HEK293 (cell line): ENCODE results near the gene KLK6.

ENCODE experiments used
- CTCF ChIA-PET: fragments of 350-600 bp; formaldehyde crosslinking; extraction: SDS; loops from one replicate; lab custom pipeline; 2021; ENCODE audit warnings: antibody characterized with exemption; lab: Yijun Ruan, JAX
- POLR2A ChIA-PET: fragments of 300-600 bp; formaldehyde crosslinking; extraction: SDS; loops from one replicate; lab custom pipeline; 2020; ENCODE audit warnings: antibody characterized with exemption, inconsistent platforms; lab: Yijun Ruan, JAX
- H3K27ac ChIP-seq: fragments of 200-500 bp; sonication (Bioruptor generic); 2 replicates; pipeline ENCODE4 v1.5.1; 2014; ENCODE audit warnings: low read depth, low read length, control low read depth, inconsistent platforms; ENCODE audit errors: extremely low read depth
- H3K36me3 ChIP-seq, 2 experiments: fragments of 200-500 bp in 1 of 2; sonication (Bioruptor generic) in 1 of 2; 1 replicate in 1 of 2; 2 replicates in 1 of 2; pipeline ENCODE4 v1.5.1; 2014 to 2017; ENCODE audit warnings: inconsistent platforms in 2 of 2, low read length in 2 of 2; ENCODE audit not compliant: control insufficient read depth in 2 of 2, insufficient read depth in 1 of 2
- H3K4me1 ChIP-seq: fragments of 200-500 bp; sonication (Bioruptor generic); 2 replicates; pipeline ENCODE4 v1.5.1; 2014; ENCODE audit warnings: mild to moderate bottlenecking, low read length, inconsistent platforms; ENCODE audit not compliant: control insufficient read depth, insufficient read depth
- H3K4me3 ChIP-seq: 2 replicates; pipeline ENCODE4 v1.5.1; 2011; ENCODE audit warnings: low read depth, mild to moderate bottlenecking, control low read depth, low read length, moderate library complexity
- H3K9me3 ChIP-seq: fragments of 200-500 bp; sonication (Bioruptor generic); 2 replicates; pipeline ENCODE4 v1.5.1; 2014; ENCODE audit warnings: low read depth, low read length, inconsistent platforms; ENCODE audit not compliant: control insufficient read depth, insufficient read depth
- FEZF1 ChIP-seq: fragments of 450-650 bp; formaldehyde crosslinking; IDR thresholded peaks from 2 replicates; pipeline ENCODE4 v1.5.1; 2016; ENCODE audit warnings: missing biosample characterization, missing genetic modification characterization
- GFI1B ChIP-seq: fragments of 450-650 bp; formaldehyde crosslinking; IDR thresholded peaks from 2 replicates; pipeline ENCODE4 v1.5.1; 2016; ENCODE audit warnings: missing biosample characterization, missing genetic modification characterization
- GLI2 ChIP-seq: fragments of 450-650 bp; formaldehyde crosslinking; IDR thresholded peaks from 2 replicates; pipeline ENCODE4; 2017; ENCODE audit warnings: missing biosample characterization, missing genetic modification characterization, low read depth, borderline replicate concordance
- GLIS2 ChIP-seq: fragments of 450-650 bp; formaldehyde crosslinking; IDR thresholded peaks from 2 replicates; pipeline ENCODE4 v1.5.1; 2016; ENCODE audit warnings: missing biosample characterization, missing genetic modification characterization
- IKZF3 ChIP-seq: fragments of 450-650 bp; IDR thresholded peaks from 2 replicates; pipeline ENCODE4 v1.5.0; 2018; ENCODE audit warnings: missing biosample characterization, mild to moderate bottlenecking, missing genetic modification characterization, moderate library complexity
- KLF10 ChIP-seq: fragments of 450-650 bp; IDR thresholded peaks from 2 replicates; pipeline ENCODE4 v1.5.1; 2018; ENCODE audit warnings: missing biosample characterization, mild to moderate bottlenecking, missing genetic modification characterization
- PRDM6 ChIP-seq: fragments of 450-650 bp; formaldehyde crosslinking; IDR thresholded peaks from 2 replicates; pipeline ENCODE4 v1.5.1; 2017; ENCODE audit warnings: missing biosample characterization, missing genetic modification characterization
- TCF7L2 ChIP-seq: IDR thresholded peaks from 2 replicates; pipeline ENCODE4 v1.6.1; 2011; ENCODE audit warnings: low read depth, mild to moderate bottlenecking, inconsistent platforms, low read length, moderate library complexity, borderline replicate concordance
- ZBTB8A ChIP-seq: fragments of 450-650 bp; formaldehyde crosslinking; IDR thresholded peaks from 2 replicates; pipeline ENCODE4 v1.5.1; 2016; ENCODE audit warnings: missing biosample characterization, missing genetic modification characterization
- ZFP3 ChIP-seq: fragments of 450-650 bp; formaldehyde crosslinking; IDR thresholded peaks from 2 replicates; pipeline ENCODE4 v1.5.1; 2016; ENCODE audit warnings: low read depth, missing biosample characterization, missing genetic modification characterization
- ZFP37 ChIP-seq: fragments of 450-650 bp; formaldehyde crosslinking; IDR thresholded peaks from 2 replicates; pipeline ENCODE4 v1.5.1; 2016; ENCODE audit warnings: missing biosample characterization, missing genetic modification characterization
- ZNF146 ChIP-seq: fragments of 450-650 bp; formaldehyde crosslinking; IDR thresholded peaks from 2 replicates; pipeline ENCODE4 v1.5.1; 2016; ENCODE audit warnings: missing biosample characterization, missing genetic modification characterization
- ZNF169 ChIP-seq: fragments of 450-650 bp; formaldehyde crosslinking; IDR thresholded peaks from 2 replicates; pipeline ENCODE4 v1.5.1; 2016; ENCODE audit warnings: missing biosample characterization, missing genetic modification characterization
- ZNF239 ChIP-seq: fragments of 450-650 bp; formaldehyde crosslinking; IDR thresholded peaks from 2 replicates; pipeline ENCODE4 v1.5.1; 2016; ENCODE audit warnings: missing biosample characterization, missing genetic modification characterization
- ZNF280C ChIP-seq: fragments of 450-650 bp; formaldehyde crosslinking; IDR thresholded peaks from 2 replicates; pipeline ENCODE4 v1.5.1; 2016; ENCODE audit warnings: missing biosample characterization, missing genetic modification characterization
- ZNF354C ChIP-seq: fragments of 450-650 bp; formaldehyde crosslinking; IDR thresholded peaks from 2 replicates; pipeline ENCODE4 v1.5.1; 2016; ENCODE audit warnings: missing biosample characterization, missing genetic modification characterization, low read depth, borderline replicate concordance
- ZNF37A ChIP-seq: fragments of 450-650 bp; IDR thresholded peaks from 2 replicates; pipeline ENCODE4 v1.5.1; 2018; ENCODE audit warnings: missing biosample characterization, missing genetic modification characterization
- ZNF768 ChIP-seq: fragments of 450-650 bp; formaldehyde crosslinking; IDR thresholded peaks from 2 replicates; pipeline ENCODE4 v1.5.1; 2018; ENCODE audit warnings: missing biosample characterization, mild to moderate bottlenecking, missing genetic modification characterization
- ZSCAN23 ChIP-seq: fragments of 450-650 bp; formaldehyde crosslinking; IDR thresholded peaks from 2 replicates; pipeline ENCODE4 v1.5.1; 2016; ENCODE audit warnings: missing biosample characterization, missing genetic modification characterization
- TF ChIP-seq, protein P1 (sequence below): fragments of 450-650 bp; formaldehyde crosslinking; IDR thresholded peaks from 2 replicates; pipeline ENCODE4 v1.5.1; 2016; ENCODE audit warnings: missing biosample characterization, missing genetic modification characterization
- TF ChIP-seq, protein P2 (sequence below): fragments of 450-650 bp; formaldehyde crosslinking; IDR thresholded peaks from 2 replicates; pipeline ENCODE4 v1.5.1; 2016; ENCODE audit warnings: missing biosample characterization, missing genetic modification characterization
- TF ChIP-seq, protein P3 (sequence below): fragments of 450-650 bp; formaldehyde crosslinking; IDR thresholded peaks from 2 replicates; pipeline ENCODE4 v1.5.1; 2017; ENCODE audit warnings: missing biosample characterization, missing genetic modification characterization

KLK6 gene

GRCh38 chr19:51002542-51003311, 33.3 kb upstream of the KLK6 start (continued):
- TF ChIP-seq GLIS2 (tag by site-specific recombination) (no peak), ZNF37A (tag by site-specific recombination) (no peak), ZNF354C (tag by site-specific recombination) (no peak), ZBTB8A (tag by site-specific recombination) (no peak), KLF10 (tag by site-specific recombination) (peak; percentile 40; the same call in 1 of the 2 replicates)
- TF ChIP-seq, all 188 proteins: peak for 4

DNA sequence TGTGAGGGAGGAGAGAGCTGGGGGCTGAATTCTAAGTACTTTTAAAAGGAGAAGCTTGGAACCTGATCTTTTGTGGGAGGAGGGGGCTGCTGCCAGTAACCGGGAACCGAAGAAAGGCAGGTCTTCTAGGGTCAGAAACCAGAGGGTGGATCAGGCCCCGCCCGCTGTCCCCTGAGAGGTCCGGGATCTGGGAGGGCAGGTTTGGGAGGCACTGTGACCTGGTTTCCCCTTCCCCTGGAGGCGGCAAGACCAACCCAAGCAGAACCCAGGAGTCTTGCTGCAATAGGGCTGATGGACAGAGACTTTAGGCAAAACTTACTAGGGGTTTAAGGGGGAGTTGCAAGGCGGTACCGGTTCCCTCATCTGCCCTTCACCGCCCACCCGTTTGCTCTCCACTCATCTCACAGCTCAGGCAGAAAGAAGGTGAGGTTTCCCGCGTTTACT, 32.7 kb upstream of the KLK6 start:
- no peak overlapping the region for H3K4me3 ChIP-seq
- no peaks in the 10 kb centered on the region for H3K9me3 ChIP-seq
- no peaks in the 10 kb centered on the region for H3K36me3 ChIP-seq
- POLR2A ChIA-PET, result interaction anchor here (0.8 to 0.9 kb wide), 2 partner anchors 8 to 16 kb away, joined by 3 to 4 read pairs; no protein-coding TSS in a partner anchor
- CTCF ChIA-PET, result interaction anchor here (0.6 to 1.8 kb wide), 4 partner anchors 15 to 103 kb away, joined by 3 to 7 read pairs (median 4); no protein-coding TSS in a partner anchor
- H3K27ac ChIP-seq, result no peak overlapping the region
- H3K4me1 ChIP-seq, result no peaks in the 10 kb centered on the region
- TF ChIP-seq ZNF768, result no peak
- TF ChIP-seq, protein P1, sequence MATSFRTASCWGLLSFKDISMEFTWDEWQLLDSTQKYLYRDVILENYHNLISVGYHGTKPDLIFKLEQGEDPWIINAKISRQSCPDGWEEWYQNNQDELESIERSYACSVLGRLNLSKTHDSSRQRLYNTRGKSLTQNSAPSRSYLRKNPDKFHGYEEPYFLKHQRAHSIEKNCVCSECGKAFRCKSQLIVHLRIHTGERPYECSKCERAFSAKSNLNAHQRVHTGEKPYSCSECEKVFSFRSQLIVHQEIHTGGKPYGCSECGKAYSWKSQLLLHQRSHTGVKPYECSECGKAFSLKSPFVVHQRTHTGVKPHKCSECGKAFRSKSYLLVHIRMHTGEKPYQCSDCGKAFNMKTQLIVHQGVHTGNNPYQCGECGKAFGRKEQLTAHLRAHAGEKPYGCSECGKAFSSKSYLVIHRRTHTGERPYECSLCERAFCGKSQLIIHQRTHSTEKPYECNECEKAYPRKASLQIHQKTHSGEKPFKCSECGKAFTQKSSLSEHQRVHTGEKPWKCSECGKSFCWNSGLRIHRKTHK, result no peak

DNA sequence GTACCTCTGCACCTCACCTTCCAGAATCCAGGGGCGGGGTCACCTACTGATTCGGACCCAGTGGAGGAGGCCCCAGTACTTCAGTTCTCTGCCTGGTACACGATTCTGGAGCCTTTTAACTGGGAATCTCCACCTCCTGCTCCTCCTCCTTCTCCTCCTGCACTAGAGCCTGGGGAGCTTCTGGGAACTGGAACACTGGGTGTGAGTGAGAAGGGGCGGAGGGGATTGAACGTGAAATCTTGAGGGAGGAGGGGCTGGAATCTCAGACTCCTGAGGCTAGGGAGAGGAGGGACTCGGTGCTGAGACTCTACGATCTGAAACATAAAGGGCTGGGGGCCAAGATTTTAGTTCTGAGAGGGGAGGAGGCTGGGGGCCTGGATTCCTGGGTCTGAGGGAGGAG, 32.1 kb upstream of the KLK6 start, which contains the start of gene KLK8:
KLK8 (minus strand) TSS at position 90 of the 400 bp plus-strand sequence. CDS start 437 bp downstream, outside the sequence.
- Histone ChIP-seq H3K27ac (no peak within 1 kb of the TSS), H3K9me3 (no peaks in the 10 kb centered on the region), H3K4me1 (no peaks in the 10 kb centered on the region), H3K36me3 (no peaks in the 10 kb centered on the region), H3K4me3 (no peak within 1 kb of the TSS)
- ChIA-PET CTCF (interaction anchor here (0.6 to 1.8 kb wide), 2 partner anchors 16 to 80 kb away, joined by 3 to 7 read pairs; no protein-coding TSS in a partner anchor), POLR2A (no interaction called here)
- TF ChIP-seq FEZF1 (tag by site-specific recombination) (no peak), ZSCAN23 (tag by site-specific recombination) (no peak), ZNF169 (tag by site-specific recombination) (no peak), ZFP3 (tag by site-specific recombination) (no peak), ZFP37 (no peak), GFI1B (no peak), ZNF239 (tag by site-specific recombination) (no peak), PRDM6 (tag by site-specific recombination) (no peak), IKZF3 (tag by site-specific recombination) (no peak), GLI2 (tag by site-specific recombination) (no peak), ZNF280C (tag by site-specific recombination) (no peak), TCF7L2 (no peak), ZNF146 (no peak)
- TF ChIP-seq, protein P2, sequence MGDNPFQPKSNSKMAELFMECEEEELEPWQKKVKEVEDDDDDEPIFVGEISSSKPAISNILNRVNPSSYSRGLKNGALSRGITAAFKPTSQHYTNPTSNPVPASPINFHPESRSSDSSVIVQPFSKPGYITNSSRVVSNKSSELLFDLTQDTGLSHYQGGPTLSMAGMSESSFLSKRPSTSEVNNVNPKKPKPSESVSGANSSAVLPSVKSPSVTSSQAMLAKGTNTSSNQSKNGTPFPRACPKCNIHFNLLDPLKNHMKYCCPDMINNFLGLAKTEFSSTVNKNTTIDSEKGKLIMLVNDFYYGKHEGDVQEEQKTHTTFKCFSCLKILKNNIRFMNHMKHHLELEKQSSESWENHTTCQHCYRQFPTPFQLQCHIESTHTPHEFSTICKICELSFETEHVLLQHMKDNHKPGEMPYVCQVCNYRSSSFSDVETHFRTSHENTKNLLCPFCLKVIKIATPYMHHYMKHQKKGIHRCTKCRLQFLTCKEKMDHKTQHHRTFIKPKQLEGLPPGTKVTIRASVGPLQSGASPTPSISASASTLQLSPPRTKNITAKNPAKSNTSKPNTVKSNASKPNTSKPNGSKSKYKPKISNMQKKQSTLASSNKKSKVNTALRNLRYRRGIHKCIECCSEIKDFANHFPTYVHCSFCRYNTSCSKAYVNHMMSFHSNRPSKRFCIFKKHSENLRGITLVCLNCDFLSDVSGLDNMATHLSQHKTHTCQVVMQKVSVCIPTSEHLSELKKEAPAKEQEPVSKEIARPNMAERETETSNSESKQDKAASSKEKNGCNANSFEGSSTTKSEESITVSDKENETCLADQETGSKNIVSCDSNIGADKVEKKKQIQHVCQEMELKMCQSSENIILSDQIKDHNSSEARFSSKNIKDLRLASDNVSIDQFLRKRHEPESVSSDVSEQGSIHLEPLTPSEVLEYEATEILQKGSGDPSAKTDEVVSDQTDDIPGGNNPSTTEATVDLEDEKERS, result no peak
- TF ChIP-seq, protein P3, sequence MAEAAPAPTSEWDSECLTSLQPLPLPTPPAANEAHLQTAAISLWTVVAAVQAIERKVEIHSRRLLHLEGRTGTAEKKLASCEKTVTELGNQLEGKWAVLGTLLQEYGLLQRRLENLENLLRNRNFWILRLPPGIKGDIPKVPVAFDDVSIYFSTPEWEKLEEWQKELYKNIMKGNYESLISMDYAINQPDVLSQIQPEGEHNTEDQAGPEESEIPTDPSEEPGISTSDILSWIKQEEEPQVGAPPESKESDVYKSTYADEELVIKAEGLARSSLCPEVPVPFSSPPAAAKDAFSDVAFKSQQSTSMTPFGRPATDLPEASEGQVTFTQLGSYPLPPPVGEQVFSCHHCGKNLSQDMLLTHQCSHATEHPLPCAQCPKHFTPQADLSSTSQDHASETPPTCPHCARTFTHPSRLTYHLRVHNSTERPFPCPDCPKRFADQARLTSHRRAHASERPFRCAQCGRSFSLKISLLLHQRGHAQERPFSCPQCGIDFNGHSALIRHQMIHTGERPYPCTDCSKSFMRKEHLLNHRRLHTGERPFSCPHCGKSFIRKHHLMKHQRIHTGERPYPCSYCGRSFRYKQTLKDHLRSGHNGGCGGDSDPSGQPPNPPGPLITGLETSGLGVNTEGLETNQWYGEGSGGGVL (tag by site-specific recombination), result no peak
